SK-N-MC (cell line): ENCODE results near the gene GRIP2.

Source experiments
- EZH2 ChIP-seq: fragments of 200-600 bp; sonication (generic); IDR thresholded peaks from one replicate; pipeline ENCODE4 v1.6.1; 2017; ENCODE audit warnings: antibody characterized with exemption
- FOXP2 ChIP-seq: optimal IDR thresholded peaks from 2 replicates; pipeline ENCODE3; 2011; ENCODE audit warnings: mild to moderate bottlenecking, moderate library complexity; ENCODE audit not compliant: insufficient read depth; ENCODE audit errors: extremely low read length, control extremely low read depth
- POLR2AphosphoS5 ChIP-seq: IDR thresholded peaks from 2 replicates; pipeline ENCODE4 v1.6.1; 2012; ENCODE audit warnings: mild to moderate bottlenecking, low read depth, low read length, borderline replicate concordance

GRCh38 chr3:14520967-14521366, 19.2 kb downstream of the GRIP2 start:
- TF ChIP-seq POLR2AphosphoS5 (no peak), EZH2 (no peak), FOXP2 (no peak)
